Spleen (tissue), 11 donors: ENCODE measurements around the gene MAL. TPM values are rescaled to one million over a fixed set of nuclear protein-coding genes. Genes with fewer than 3 reads are reported as not detected.

Experiments
- DNase-seq: peaks from one replicate; pipeline ENCODE4 v3.0.0-alpha.2; 2020
- H3K27ac ChIP-seq, 8 donors: fragments of 200-600 bp; sonication (generic) in 7 of 8; 1 replicate in 4 of 8; 2 replicates in 4 of 8; pipeline versions ENCODE4 v1.5.0 to v1.8.0; 2016 to 2021; ENCODE audit warnings: inconsistent platforms in 4 of 8, mild to moderate bottlenecking in 4 of 8, moderate library complexity in 1 of 8
- H3K27me3 ChIP-seq, 7 donors: fragments of 200-600 bp; sonication (generic) in 6 of 7; replicated peaks in 1 of 7; 1 replicate in 4 of 7; 2 replicates in 3 of 7; pipeline versions ENCODE4 v1.5.0 to v1.8.0; 2016 to 2021; ENCODE audit warnings: inconsistent platforms in 3 of 7, mild to moderate bottlenecking in 1 of 7
- H3K36me3 ChIP-seq, 6 donors: fragments of 200-600 bp; sonication (generic) in 5 of 6; 1 replicate in 4 of 6; 2 replicates in 2 of 6; pipeline versions ENCODE4 v1.5.0 to v1.8.0; 2016 to 2021; ENCODE audit warnings: inconsistent platforms in 2 of 6
- H3K4me1 ChIP-seq, 6 donors: fragments of 200-600 bp; sonication (generic) in 5 of 6; 1 replicate in 3 of 6; 2 replicates in 3 of 6; pipeline versions ENCODE4 v1.5.0 to v1.8.0; 2016 to 2021; ENCODE audit warnings: inconsistent platforms in 3 of 6
- H3K4me3 ChIP-seq, 8 donors: fragments of 200-600 bp; sonication (generic) in 7 of 8; 1 replicate in 4 of 8; 2 replicates in 4 of 8; pipeline versions ENCODE4 v1.5.0 to v1.8.0; 2016 to 2021; ENCODE audit warnings: inconsistent platforms in 4 of 8, mild to moderate bottlenecking in 4 of 8, moderate library complexity in 2 of 8
- H3K9me3 ChIP-seq, 8 donors: fragments of 200-600 bp; sonication (generic) in 7 of 8; 1 replicate in 4 of 8; 2 replicates in 4 of 8; pipeline versions ENCODE4 v1.5.0 to v1.8.0; 2016 to 2021; ENCODE audit warnings: inconsistent platforms in 4 of 8
- CTCF ChIP-seq, 11 experiments: fragments of 200-600 bp in 7 of 11; fragments of 450-650 bp in 4 of 11; sonication (generic) in 4 of 11; IDR thresholded peaks in 8 of 11; conservative IDR thresholded peaks in 3 of 11; 1 replicate in 7 of 11; 2 replicates in 4 of 11; pipeline versions ENCODE4 v1.4.0 to v1.8.0; 2016 to 2021; ENCODE audit warnings: antibody characterized with exemption in 11 of 11, inconsistent platforms in 4 of 11, mild to moderate bottlenecking in 1 of 11
- POLR2A ChIP-seq, 3 donors: fragments of 450-650 bp; IDR thresholded peaks; one replicate each; pipeline ENCODE4 v1.5.1; 2017; ENCODE audit warnings: antibody characterized with exemption in 3 of 3, mild to moderate bottlenecking in 1 of 3
- POLR2AphosphoS5 ChIP-seq, 3 donors: sonication (generic); formaldehyde crosslinking; IDR thresholded peaks; one replicate each; pipeline ENCODE4 v1.5.1; 2017; ENCODE audit warnings: antibody characterized with exemption in 3 of 3
- WGBS, 5 donors: extraction: QIAGEN DNeasy Blood & Tissue Kit in 3 of 5; methylation state at CpG; one replicate each; pipeline versions ENCODE4 v1.1.5 to v1.1.7; 2013 to 2018; 5-methylcytosine and 5-hydroxymethylcytosine counted together
- intact Hi-C: fragments of 100-400 bp; cut with DNase I; formaldehyde crosslinking; loops from one replicate; pipeline ENCODE4 v1.15.0; 2023; ENCODE audit warnings: low total_unique reads
- polyA plus RNA-seq, 3 donors: library from polyadenylated mRNA; stranded (reverse); fragments of 200-250 nt; gene quantifications; one replicate each; pipeline ENCODE4 v1.2.1, GENCODE V29; 2013
- total RNA-seq, 7 donors: library from RNA; depleted of rRNA in 3 of 7; stranded (reverse); fragments of >200 nt in 3 of 7; fragmentation: NEBNext Ultra II Directional in 4 of 7; extraction: Animal tissue kit (Norgen Biotek cat#: 25700) in 4 of 7; gene quantifications; one replicate each; pipeline versions ENCODE4 v1.1.0 to v1.2.1, GENCODE V29; 2016 to 2021
- donor health status: healthy with polysubstance abuse.
- donor health status: DM: no; HTN: no; CAD: no; lungs with moderate emphysema.
- donor health status: DM: no; HTN: no; CAD: no.
- donor health status: Bipolar disorder and iron deficiency.
- donor health status: healthy.
- donor health status: DM: no; HTN: no; CAD: no.
- donor health status: DM: yes; HTN: yes; CAD: no.

MAL gene
- total and polyA plus RNA-seq, 10 donors: 4.7 to 18.8 (median 8.7) TPM

- 67 to 81% (median 79%) methylated on average over 4 to 5 of the region's 5 CpGs for WGBS, 5 donors
- Histone ChIP-seq H3K27ac (no peak overlapping the region), H3K27me3 (peaks cover 0 to 28% (median 2%) of the 10 kb centered on the region in 7 donors), H3K4me3 (no peak overlapping the region), H3K9me3 (no peaks in the 10 kb centered on the region), H3K4me1 (no peaks in the 10 kb centered on the region), H3K36me3 (no peaks in the 10 kb centered on the region)
- DNase-seq: peak; percentile 61
- TF ChIP-seq CTCF (IDR thresholded peaks at IDR 0.05 in 8 of 11, conservative IDR thresholded peaks at IDR 0.05 in 3 of 11) (no peak), POLR2AphosphoS5 (IDR thresholded peaks at IDR 0.05) (no peak), POLR2A (IDR thresholded peaks at IDR 0.05) (no peak)
- intact Hi-C loops: no loop called here
Observed at GRCh38 chr2:95004287-95004686, 21.2 kb upstream of the MAL start.

- WGBS, 5 donors: 35 to 71% (median 54%) methylated on average over 8 of the region's 8 CpGs
- intact Hi-C loops: no loop called here
- H3K4me3 ChIP-seq: no peak overlapping the region
- H3K27ac ChIP-seq: no peak overlapping the region
- no peak for TF ChIP-seq POLR2A (IDR thresholded peaks at IDR 0.05)
- H3K36me3 ChIP-seq: no peaks in the 10 kb centered on the region
- peak; percentile 36 for DNase-seq
- peaks cover 0 to 23% (median 0%) of the 10 kb centered on the region in 7 donors for H3K27me3 ChIP-seq
- H3K4me1 ChIP-seq: no peaks in the 10 kb centered on the region
- H3K9me3 ChIP-seq: no peaks in the 10 kb centered on the region
Observed at GRCh38 chr2:95004711-95005110, 20.8 kb upstream of the MAL start.

GRCh38 chr2:95005726-95006125, 19.8 kb upstream of the MAL start:
- Histone ChIP-seq H3K36me3 (no peaks in the 10 kb centered on the region), H3K27me3 (peaks cover 0 to 18% (median 0%) of the 10 kb centered on the region in 7 donors), H3K27ac (no peak overlapping the region), H3K9me3 (no peaks in the 10 kb centered on the region), H3K4me1 (no peaks in the 10 kb centered on the region), H3K4me3 (no peak overlapping the region)
- intact Hi-C loops: no loop called here
- TF ChIP-seq CTCF (IDR thresholded peaks at IDR 0.05 in 8 of 11, conservative IDR thresholded peaks at IDR 0.05 in 3 of 11) (no peak), POLR2AphosphoS5 (IDR thresholded peaks at IDR 0.05) (no peak)
- peak; percentile 54 for DNase-seq
- WGBS, 5 donors: 71 to 86% (median 81%) methylated on average over 8 to 9 of the region's 9 CpGs

- intact Hi-C loops: no loop called here
- Histone ChIP-seq H3K9me3 (no peaks in the 10 kb centered on the region), H3K27me3 (peaks cover 0 to 18% (median 0%) of the 10 kb centered on the region in 7 donors), H3K4me3 (no peak overlapping the region), H3K36me3 (no peaks in the 10 kb centered on the region), H3K27ac (no peak overlapping the region), H3K4me1 (no peaks in the 10 kb centered on the region)
- peak; percentile 27 for DNase-seq
- TF ChIP-seq CTCF (IDR thresholded peaks at IDR 0.05 in 8 of 11, conservative IDR thresholded peaks at IDR 0.05 in 3 of 11) (no peak), POLR2AphosphoS5 (IDR thresholded peaks at IDR 0.05) (no peak), POLR2A (IDR thresholded peaks at IDR 0.05) (no peak)
- 52 to 76% (median 56%) methylated on average over 7 of the region's 7 CpGs for WGBS, 5 donors
Observed at GRCh38 chr2:95006588-95006987, 18.9 kb upstream of the MAL start.
